ENCODE measurements around the gene ADAMTS15.

ADAMTS15 gene

GRCh38 chr11:130486391-130486836 lies 38.0 kb downstream of the ADAMTS15 start:
- peak in 1 of 42 donors; percentile 24 for DNase-seq

GRCh38 chr11:130486987-130487923 lies 38.8 kb downstream of the ADAMTS15 start:
- DNase-seq: peak in 1 of 42 donors; percentile 32
- intact Hi-C loops (cut with DNase I): no loop called here

More at GRCh38 chr11:130486391-130486836, 38.0 kb downstream of the ADAMTS15 start:
- intact Hi-C loops (cut with DNase I): no loop called here

- intact Hi-C loops (cut with DNase I): no loop called here
- peak in 1 of 42 donors; percentile 15 for DNase-seq
Observed at GRCh38 chr11:130487924-130488815, 39.7 kb downstream of the ADAMTS15 start.

- intact Hi-C loops (cut with DNase I): no loop called here
- DNase-seq: peak in 1 of 42 donors; percentile 4
Observed at GRCh38 chr11:130488848-130489584, 40.6 kb downstream of the ADAMTS15 start.

- intact Hi-C loops (cut with DNase I): no loop called here
- DNase-seq: peak in 1 of 42 donors; percentile 25
Observed at GRCh38 chr11:130489716-130490115, 41.3 kb downstream of the ADAMTS15 start.

- no peak for DNase-seq
- intact Hi-C loops (cut with DNase I): no loop called here
Observed at GRCh38 chr11:130490682-130491449, 42.4 kb downstream of the ADAMTS15 start.

GRCh38 chr11:130498181-130498580 lies 49.7 kb downstream of the ADAMTS15 start:
- intact Hi-C loops (cut with DNase I): no loop called here
- peak in 1 of 42 donors; percentile 22 for DNase-seq

GRCh38 chr11:130499828-130500227 lies 51.4 kb downstream of the ADAMTS15 start:
- DNase-seq: no peak
- intact Hi-C loops (cut with DNase I): no loop called here

GRCh38 chr11:130504317-130504716 lies 55.9 kb downstream of the ADAMTS15 start:
- intact Hi-C loops (cut with DNase I): no loop called here
- no peak for DNase-seq

- no peak for DNase-seq
- intact Hi-C loops (cut with DNase I): no loop called here
Observed at GRCh38 chr11:130508913-130509312, 60.5 kb downstream of the ADAMTS15 start.

- peak in 1 of 42 donors; percentile 13 for DNase-seq
- intact Hi-C loops (cut with DNase I): no loop called here
Observed at GRCh38 chr11:130509942-130510341, 61.5 kb downstream of the ADAMTS15 start.

- intact Hi-C loops (cut with DNase I): no loop called here
- DNase-seq: peak in 1 of 42 donors; percentile 9
Observed at GRCh38 chr11:130510407-130511006, 62.1 kb downstream of the ADAMTS15 start.

GRCh38 chr11:130511765-130512164 lies 63.3 kb downstream of the ADAMTS15 start:
- intact Hi-C loops (cut with DNase I): no loop called here
- peak in 1 of 42 donors; percentile 27 for DNase-seq

GRCh38 chr11:130512662-130513061 lies 64.2 kb downstream of the ADAMTS15 start:
- peak in 1 of 42 donors; percentile 22 for DNase-seq
- intact Hi-C loops (cut with DNase I): no loop called here

- peak in 4 of 42 donors; percentile 5 to 39 (median 9) for DNase-seq
- intact Hi-C loops (cut with DNase I): no loop called here
Observed at GRCh38 chr11:130513132-130513531, 64.7 kb downstream of the ADAMTS15 start.

GRCh38 chr11:130514316-130514715 lies 65.9 kb downstream of the ADAMTS15 start:
- peak in 1 of 42 donors; percentile 27 for DNase-seq
- intact Hi-C loops (cut with DNase I): no loop called here

- intact Hi-C loops (cut with DNase I): no loop called here
- DNase-seq: no peak
Observed at GRCh38 chr11:130514851-130515250, 66.4 kb downstream of the ADAMTS15 start.

All from head of caudate nucleus (tissue), 42 donors.